DND-41 (cell line): Measurements from ENCODE around the gene TRIML2.

ENCODE experiments used
- ATAC-seq: fragments of 200-7000 bp; cut with Tn5 transposase; 3 replicates; pipeline ENCODE4 v1.9.1; 2021; ENCODE audit warnings: low read depth; ENCODE audit not compliant: insufficient read depth
- DNase-seq: peaks from one replicate; pipeline ENCODE4 v3.0.0-alpha.2; 2020
- H2AFZ ChIP-seq: 2 replicates; pipeline ENCODE4 v1.6.0; 2012; ENCODE audit warnings: low read depth, low read length
- H3K27ac ChIP-seq: 2 replicates; pipeline ENCODE4 v1.5.1; 2012; ENCODE audit warnings: low read length, inconsistent platforms
- H3K27me3 ChIP-seq: fragments of 200-600 bp; sonication (generic); 2 replicates; pipeline ENCODE4 v1.6.0; 2012; ENCODE audit warnings: low read length, mild to moderate bottlenecking, inconsistent platforms; ENCODE audit not compliant: insufficient read depth, poor library complexity
- H3K36me3 ChIP-seq: 2 replicates; pipeline ENCODE4 v1.5.1; 2012; ENCODE audit warnings: low read length, inconsistent platforms; ENCODE audit not compliant: insufficient read depth
- H3K4me1 ChIP-seq: 2 replicates; pipeline ENCODE4 v1.5.1; 2012; ENCODE audit warnings: mild to moderate bottlenecking, low read length; ENCODE audit not compliant: insufficient read depth
- H3K4me2 ChIP-seq: 2 replicates; pipeline ENCODE4 v1.6.0; 2012; ENCODE audit warnings: mild to moderate bottlenecking, moderate library complexity, low read length, inconsistent platforms; ENCODE audit not compliant: insufficient read depth
- H3K4me3 ChIP-seq, 2 experiments: fragments of 200-600 bp in 1 of 2; shearing (Covaris generic) in 1 of 2; 2 replicates each; pipeline ENCODE4 v1.5.1; 2012 to 2016; ENCODE audit warnings: inconsistent platforms in 2 of 2, low read length in 2 of 2, mild to moderate bottlenecking in 2 of 2, low read depth in 1 of 2, moderate library complexity in 1 of 2
- H3K79me2 ChIP-seq: 2 replicates; pipeline ENCODE4 v1.6.0; 2012; ENCODE audit warnings: low read length, inconsistent platforms; ENCODE audit not compliant: insufficient read depth
- H3K9ac ChIP-seq: 2 replicates; pipeline ENCODE4 v1.6.0; 2012; ENCODE audit warnings: low read depth, mild to moderate bottlenecking, inconsistent platforms, low read length, moderate library complexity
- H3K9me3 ChIP-seq: 2 replicates; pipeline ENCODE4 v1.5.1; 2012; ENCODE audit warnings: low read length, moderate library complexity, mild to moderate bottlenecking, inconsistent platforms; ENCODE audit not compliant: insufficient read depth, severe bottlenecking
- H4K20me1 ChIP-seq: 2 replicates; pipeline ENCODE4 v1.6.0; 2012; ENCODE audit warnings: low read length; ENCODE audit not compliant: insufficient read depth
- CTCF ChIP-seq: IDR thresholded peaks from 2 replicates; pipeline ENCODE4 v1.5.1; 2012; ENCODE audit warnings: borderline replicate concordance, low read length, moderate library complexity, mild to moderate bottlenecking; ENCODE audit not compliant: poor library complexity, severe bottlenecking; ENCODE audit errors: extremely low read depth
- EZH2 ChIP-seq: IDR thresholded peaks from 3 replicates; pipeline ENCODE4 v1.6.1; 2012; ENCODE audit warnings: borderline replicate concordance, low read depth, mild to moderate bottlenecking, moderate library complexity, low read length, inconsistent platforms; ENCODE audit not compliant: severe bottlenecking

The TRIML2 gene

GRCh38 chr4:188139671-188140070 lies 30.3 kb upstream of the TRIML2 start:
- Histone ChIP-seq H3K27ac (no peak overlapping the region), H3K36me3 (no peaks in the 10 kb centered on the region), H3K9me3 (peaks cover 20% of the 10 kb centered on the region), H4K20me1 (no peaks in the 10 kb centered on the region), H2AFZ (no peak overlapping the region), H3K79me2 (no peaks in the 10 kb centered on the region), H3K4me2 (no peak overlapping the region), H3K4me1 (no peaks in the 10 kb centered on the region), H3K4me3 (no peak overlapping the region), H3K9ac (no peak overlapping the region), H3K27me3 (no peaks in the 10 kb centered on the region)
- TF ChIP-seq CTCF: no peak
- no peak for TF ChIP-seq EZH2
- DNase-seq (no peak), ATAC-seq (no peak)

GRCh38 chr4:188139141-188139540 lies 29.7 kb upstream of the TRIML2 start, which contains the start of gene TRIML1:
Gene TRIML1 (plus strand): TSS chr4:188139441. CDS start chr4:188139559, 118 bp downstream.
- Histone ChIP-seq H3K27ac (no peak within 1 kb of the TSS), H3K4me3 (no peak within 1 kb of the TSS), H4K20me1 (no peaks in the 10 kb centered on the region), H3K9ac (no peak within 1 kb of the TSS), H3K9me3 (peaks cover 18% of the 10 kb centered on the region), H3K36me3 (no peaks in the 10 kb centered on the region), H3K4me2 (no peak within 1 kb of the TSS), H3K27me3 (no peaks in the 10 kb centered on the region), H2AFZ (no peak within 1 kb of the TSS), H3K79me2 (no peaks in the 10 kb centered on the region), H3K4me1 (no peaks in the 10 kb centered on the region)
- TF ChIP-seq CTCF (no peak), EZH2 (no peak)
- no peak for ATAC-seq
- no peak for DNase-seq

- ATAC-seq (no peak), DNase-seq (no peak)
- Histone ChIP-seq H3K4me3 (no peak overlapping the region), H3K36me3 (no peaks in the 10 kb centered on the region), H3K4me1 (no peaks in the 10 kb centered on the region), H2AFZ (no peak overlapping the region), H3K9ac (no peak overlapping the region), H3K27ac (no peak overlapping the region), H4K20me1 (no peaks in the 10 kb centered on the region), H3K4me2 (no peak overlapping the region), H3K9me3 (peaks cover 11% of the 10 kb centered on the region), H3K79me2 (no peaks in the 10 kb centered on the region), H3K27me3 (no peaks in the 10 kb centered on the region)
- no peak for TF ChIP-seq EZH2
Observed at GRCh38 chr4:188138227-188138626, 28.8 kb upstream of the TRIML2 start.

GRCh38 chr4:188132232-188132631 lies 22.8 kb upstream of the TRIML2 start:
- Histone ChIP-seq H3K4me1 (no peaks in the 10 kb centered on the region), H3K9me3 (no peaks in the 10 kb centered on the region), H3K36me3 (no peaks in the 10 kb centered on the region), H3K27me3 (no peaks in the 10 kb centered on the region), H2AFZ (no peak overlapping the region), H4K20me1 (no peaks in the 10 kb centered on the region), H3K79me2 (no peaks in the 10 kb centered on the region), H3K27ac (no peak overlapping the region), H3K4me2 (no peak overlapping the region), H3K4me3 (no peak overlapping the region), H3K9ac (no peak overlapping the region)
- no peak for DNase-seq
- TF ChIP-seq EZH2 (no peak), CTCF (no peak)
- ATAC-seq: no peak
